DOHH2 (cell line): ENCODE results near the gene HSDL1.

ENCODE experiments used
- H3F3A ChIP-seq: fragments of 200-600 bp; sonication (generic), shearing (Covaris generic); 2 replicates; pipeline ENCODE4 v1.6.0; 2016; ENCODE audit warnings: antibody characterized with exemption, mild to moderate bottlenecking; ENCODE audit not compliant: control insufficient read depth, insufficient read depth
- H3K27ac ChIP-seq: fragments of 200-600 bp; sonication (generic); 2 replicates; pipeline ENCODE4 v1.5.1; 2014; ENCODE audit warnings: low read depth, mild to moderate bottlenecking, low read length, moderate library complexity
- H3K27me3 ChIP-seq: fragments of 200-600 bp; sonication (generic); 2 replicates; pipeline ENCODE4 v1.6.1; 2014; ENCODE audit warnings: mild to moderate bottlenecking, low read length, mixed read lengths; ENCODE audit not compliant: control insufficient read depth
- H3K36me3 ChIP-seq: fragments of 200-600 bp; sonication (generic); 2 replicates; pipeline ENCODE4 v1.6.1; 2014; ENCODE audit warnings: mild to moderate bottlenecking, low read length, moderate library complexity, mixed read lengths; ENCODE audit not compliant: control insufficient read depth
- H3K4me1 ChIP-seq: fragments of 200-600 bp; sonication (generic); 2 replicates; pipeline ENCODE4 v1.6.1; 2014; ENCODE audit warnings: mild to moderate bottlenecking, low read length, mixed read lengths; ENCODE audit not compliant: control insufficient read depth
- H3K4me2 ChIP-seq: fragments of 200-600 bp; sonication (generic); 2 replicates; pipeline ENCODE4 v1.6.0; 2014; ENCODE audit warnings: mild to moderate bottlenecking, low read length, moderate library complexity
- H3K4me3 ChIP-seq: fragments of 200-600 bp; sonication (generic); 2 replicates; pipeline ENCODE4 v1.5.1; 2014; ENCODE audit warnings: mild to moderate bottlenecking, low read length, mixed read lengths
- H3K79me2 ChIP-seq: fragments of 200-600 bp; sonication (generic); 2 replicates; pipeline ENCODE4 v1.6.1; 2014; ENCODE audit warnings: mild to moderate bottlenecking, low read length, mixed read lengths; ENCODE audit not compliant: control insufficient read depth
- H3K9me2 ChIP-seq: fragments of 200-600 bp; sonication (generic); replicated peaks from 2 replicates; pipeline ENCODE4 v1.6.1; 2014; ENCODE audit warnings: mild to moderate bottlenecking, low read length, mixed read lengths; ENCODE audit not compliant: control insufficient read depth
- H3K9me3 ChIP-seq: fragments of 200-600 bp; sonication (generic); 2 replicates; pipeline ENCODE4 v1.6.1; 2014; ENCODE audit warnings: antibody characterized with exemption, low read length, mixed read lengths; ENCODE audit not compliant: control insufficient read depth, insufficient read depth
- H4K20me1 ChIP-seq: fragments of 200-600 bp; sonication (generic); 2 replicates; pipeline ENCODE4 v1.6.0; 2014; ENCODE audit warnings: low read depth, mild to moderate bottlenecking, antibody characterized with exemption, low read length, moderate library complexity; ENCODE audit not compliant: control insufficient read depth, insufficient read depth
- EZH2phosphoT487 ChIP-seq: fragments of 200-600 bp; sonication (generic); IDR thresholded peaks from 2 replicates; pipeline ENCODE4 v1.6.1; 2017; ENCODE audit warnings: borderline replicate concordance, mild to moderate bottlenecking, antibody characterized with exemption, low read length, moderate library complexity, mixed read lengths
- TF ChIP-seq, protein P1 (sequence below): fragments of 200-600 bp; sonication (generic); IDR thresholded peaks from one replicate; pipeline ENCODE4 v1.5.1; 2014; ENCODE audit warnings: antibody characterized with exemption, mild to moderate bottlenecking, low read depth, low read length; ENCODE audit not compliant: poor library complexity, severe bottlenecking

Gene HSDL1

DNA sequence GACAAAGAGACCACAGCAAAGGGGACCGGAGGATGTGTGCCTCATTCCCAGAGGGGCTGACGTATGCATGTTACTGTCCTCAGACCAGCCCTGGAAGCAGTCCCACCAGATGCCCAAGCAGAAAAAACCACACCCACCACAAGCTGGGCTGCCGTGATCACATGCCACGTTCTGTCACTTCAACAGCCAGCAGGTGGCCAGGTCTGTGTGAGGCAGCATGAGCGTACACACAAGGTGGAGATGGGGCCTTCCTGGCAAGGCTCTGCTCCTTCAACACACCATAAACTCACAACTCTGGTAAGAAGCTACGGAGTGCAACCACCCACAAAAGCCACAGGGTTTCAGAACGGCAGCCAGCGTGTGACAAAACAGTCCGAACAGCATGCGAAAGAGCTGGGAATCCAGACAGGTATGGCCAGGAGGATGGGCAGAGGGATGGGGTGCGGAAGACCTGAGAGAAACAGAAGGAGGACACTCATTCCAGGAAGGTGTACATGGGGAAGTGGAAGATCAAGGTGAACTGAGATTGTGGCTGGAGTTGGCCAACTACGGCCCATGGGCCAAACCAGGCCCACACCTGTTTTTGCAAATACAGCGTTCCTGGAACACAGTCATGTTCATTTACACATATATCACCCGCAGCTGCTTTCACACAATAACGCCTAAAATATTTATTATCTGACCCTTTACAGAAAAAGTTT is 56.1 kb downstream of the HSDL1 start:
- no peak overlapping the region for H3K27ac ChIP-seq
- no peak overlapping the region for H3K4me2 ChIP-seq

DNA sequence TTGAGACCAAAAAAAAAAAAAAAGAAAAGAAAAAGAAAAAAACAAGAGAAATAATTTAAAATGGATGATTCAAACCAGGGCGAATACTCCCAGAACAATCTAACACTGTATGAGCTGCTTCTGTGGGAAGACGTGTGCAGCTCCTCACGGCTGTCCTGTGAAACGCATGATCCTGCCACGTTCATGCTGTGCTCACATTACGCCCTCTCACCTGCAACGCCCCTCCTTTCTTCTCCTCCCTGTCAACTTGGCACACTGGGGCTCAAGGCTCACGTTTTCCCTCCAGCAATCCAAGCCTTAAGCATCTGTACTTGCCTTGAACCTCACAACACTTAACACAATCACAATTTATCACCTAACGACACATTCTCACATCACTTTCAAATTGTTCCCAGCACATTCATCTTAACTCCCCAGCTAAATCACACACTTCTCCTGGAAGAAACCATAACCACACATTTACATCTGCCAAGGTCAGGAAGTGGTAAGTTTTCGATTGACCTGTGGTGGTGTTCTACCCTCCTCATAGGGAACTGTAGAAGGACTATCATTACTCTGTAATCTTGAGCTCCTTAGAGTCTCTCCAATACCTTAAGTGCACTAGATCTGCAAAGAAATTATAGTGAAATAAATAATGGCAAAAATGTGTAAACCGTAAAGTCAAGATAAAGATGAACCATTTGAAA is 57.4 kb downstream of the HSDL1 start:
- Histone ChIP-seq H3K9me2 (no peaks in the 10 kb centered on the region), H3K4me1 (peaks cover 57% of the 10 kb centered on the region), H3K27me3 (no peaks in the 10 kb centered on the region), H3K79me2 (peaks cover 7% of the 10 kb centered on the region; the same call in 1 of the 2 replicates), H3F3A (peaks cover 7% of the 10 kb centered on the region; the same call in 1 of the 2 replicates), H3K9me3 (no peaks in the 10 kb centered on the region), H3K27ac (no peak overlapping the region), H3K36me3 (peaks cover 81% of the 10 kb centered on the region), H3K4me3 (no peak overlapping the region), H3K4me2 (peak overlapping the region; percentile 9; the same call in 1 of the 2 replicates), H4K20me1 (no peaks in the 10 kb centered on the region)
- TF ChIP-seq, protein P1, sequence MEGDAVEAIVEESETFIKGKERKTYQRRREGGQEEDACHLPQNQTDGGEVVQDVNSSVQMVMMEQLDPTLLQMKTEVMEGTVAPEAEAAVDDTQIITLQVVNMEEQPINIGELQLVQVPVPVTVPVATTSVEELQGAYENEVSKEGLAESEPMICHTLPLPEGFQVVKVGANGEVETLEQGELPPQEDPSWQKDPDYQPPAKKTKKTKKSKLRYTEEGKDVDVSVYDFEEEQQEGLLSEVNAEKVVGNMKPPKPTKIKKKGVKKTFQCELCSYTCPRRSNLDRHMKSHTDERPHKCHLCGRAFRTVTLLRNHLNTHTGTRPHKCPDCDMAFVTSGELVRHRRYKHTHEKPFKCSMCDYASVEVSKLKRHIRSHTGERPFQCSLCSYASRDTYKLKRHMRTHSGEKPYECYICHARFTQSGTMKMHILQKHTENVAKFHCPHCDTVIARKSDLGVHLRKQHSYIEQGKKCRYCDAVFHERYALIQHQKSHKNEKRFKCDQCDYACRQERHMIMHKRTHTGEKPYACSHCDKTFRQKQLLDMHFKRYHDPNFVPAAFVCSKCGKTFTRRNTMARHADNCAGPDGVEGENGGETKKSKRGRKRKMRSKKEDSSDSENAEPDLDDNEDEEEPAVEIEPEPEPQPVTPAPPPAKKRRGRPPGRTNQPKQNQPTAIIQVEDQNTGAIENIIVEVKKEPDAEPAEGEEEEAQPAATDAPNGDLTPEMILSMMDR, result no peak
- no peak for TF ChIP-seq EZH2phosphoT487

More for the DNA sequence above, 56.1 kb downstream of the HSDL1 start:
- TF ChIP-seq, protein P1, result peak; percentile 28
- TF ChIP-seq EZH2phosphoT487, result no peak
- H3F3A ChIP-seq, result peaks cover 7% of the 10 kb centered on the region; the same call in 1 of the 2 replicates
- H3K4me3 ChIP-seq, result no peak overlapping the region
- no peaks in the 10 kb centered on the region for H3K9me2 ChIP-seq
- H3K79me2 ChIP-seq, result peaks cover 7% of the 10 kb centered on the region; the same call in 1 of the 2 replicates
- H3K27me3 ChIP-seq, result no peaks in the 10 kb centered on the region
- H3K36me3 ChIP-seq, result peaks cover 83% of the 10 kb centered on the region
- H3K4me1 ChIP-seq, result peaks cover 57% of the 10 kb centered on the region
- no peaks in the 10 kb centered on the region for H4K20me1 ChIP-seq
- no peaks in the 10 kb centered on the region for H3K9me3 ChIP-seq

DNA sequence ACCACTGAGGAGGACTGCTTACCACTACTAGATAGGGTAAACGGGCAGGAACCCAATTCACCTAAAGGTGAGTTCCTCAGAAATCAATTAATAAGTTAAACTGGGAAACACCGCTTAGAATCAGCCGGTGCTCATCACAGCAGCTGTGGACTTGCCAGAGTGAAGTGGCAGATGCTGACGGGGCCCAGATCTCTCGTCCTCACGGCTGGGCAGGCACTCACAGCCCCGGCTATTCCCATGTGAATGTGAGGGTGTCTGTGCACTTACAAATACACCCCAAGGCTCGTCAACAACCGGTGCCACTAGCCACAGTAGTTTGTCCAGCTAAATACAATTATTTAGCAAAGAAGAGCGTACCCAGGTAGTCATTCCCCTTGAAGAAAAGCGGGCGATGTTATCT is 58.0 kb downstream of the HSDL1 start:
- peaks cover 82% of the 10 kb centered on the region for H3K36me3 ChIP-seq
- H3K27ac ChIP-seq, result peak overlapping the region; percentile 85; the same call in 1 of the 2 replicates
- H3F3A ChIP-seq, result peaks cover 7% of the 10 kb centered on the region; the same call in 1 of the 2 replicates
- peaks cover 7% of the 10 kb centered on the region; the same call in 1 of the 2 replicates for H3K79me2 ChIP-seq
- H4K20me1 ChIP-seq, result no peaks in the 10 kb centered on the region
- no peaks in the 10 kb centered on the region for H3K9me2 ChIP-seq
- H3K27me3 ChIP-seq, result no peaks in the 10 kb centered on the region
- peaks cover 55% of the 10 kb centered on the region for H3K4me1 ChIP-seq
- no peak overlapping the region for H3K4me2 ChIP-seq
- TF ChIP-seq, protein P1, result no peak
- TF ChIP-seq EZH2phosphoT487, result no peak
- H3K4me3 ChIP-seq, result no peak overlapping the region
- H3K9me3 ChIP-seq, result no peaks in the 10 kb centered on the region
